Measurements from ENCODE around the gene AUH. TPM values are rescaled to one million over a fixed set of nuclear protein-coding genes. Genes with fewer than 3 reads are reported as not detected.
A peak's percentile ranks its signal among the peaks of the same experiment; 100 is the strongest.

The AUH gene
- polyA plus RNA-seq, 3 donors = 4.0 to 9.9 (median 8.4) TPM

GRCh38 chr9:91315191-91315590, 46.5 kb downstream of the AUH start:
- H3K9me3 Mint-ChIP-seq = peaks cover 0 to 7% (median 3%) of the 10 kb centered on the region in 7 donors
- H3K36me3 Mint-ChIP-seq = peaks cover 19 to 27% of the 10 kb centered on the region in 2 donors
- WGBS (ENCODE audit: insufficient coverage) = 100% methylated on average over 5 of the region's 5 CpGs
- Histone ChIP-seq H2AFZ (ENCODE audit: insufficient read depth, low read depth, low read length, poor library complexity, severe bottlenecking) (no peak overlapping the region), H3K9ac (ENCODE audit: insufficient read depth, low read length, poor library complexity, severe bottlenecking) (no peak overlapping the region), H4K20me1 (ENCODE audit: insufficient read depth, low read length) (no peaks in the 10 kb centered on the region), H3K27me3 (ENCODE audit: control insufficient read depth in 2 of 2, insufficient read depth in 2 of 2, low read length in 2 of 2) (no peaks in the 10 kb centered on the region), H3K4me2 (replicated peaks; ENCODE audit: extremely low read depth, low read length, poor library complexity, severe bottlenecking) (no peak overlapping the region), H3K36me3 (replicated peaks in 1 of 2; ENCODE audit: control insufficient read depth in 1 of 2, insufficient read depth in 2 of 2, low read length in 2 of 2) (no peaks in the 10 kb centered on the region), H3K79me2 (ENCODE audit: insufficient read depth, low read length) (no peaks in the 10 kb centered on the region), H3K9me3 (replicated peaks in 1 of 2; ENCODE audit: control insufficient read depth in 1 of 2, insufficient read depth in 1 of 2, low read length in 2 of 2) (no peaks in the 10 kb centered on the region), H3K4me1 (ENCODE audit: control insufficient read depth in 1 of 2, insufficient read depth in 2 of 2, low read length in 2 of 2) (no peaks in the 10 kb centered on the region), H3K27ac (ENCODE audit: low read depth in 1 of 2, low read length in 2 of 2) (no peak overlapping the region), H3K4me3 (replicated peaks in 1 of 3; ENCODE audit: low read depth in 2 of 3, low read length in 3 of 3) (no peak overlapping the region)
- no peak overlapping the region for H3K27ac Mint-ChIP-seq
- no peak for TF ChIP-seq CTCF (IDR thresholded peaks at IDR 0.05)
- intact Hi-C loops (cut with micrococcal nuclease) = no loop called here
- peaks cover 6% of the 10 kb centered on the region for H3K4me1 Mint-ChIP-seq
- DNase-seq = no peak
- H3K4me3 Mint-ChIP-seq = peak overlapping the region in 1 of 2 donors; percentile 10
- H3K27me3 Mint-ChIP-seq (ENCODE audit: low read depth in 3 of 3) = no peaks in the 10 kb centered on the region

- no peaks in the 10 kb centered on the region for H3K9me3 ChIP-seq (replicated peaks in 1 of 2; ENCODE audit: control insufficient read depth in 1 of 2, insufficient read depth in 1 of 2, low read length in 2 of 2)
- Mint-ChIP-seq H3K9me3 (peaks cover 0 to 7% (median 3%) of the 10 kb centered on the region in 7 donors), H3K36me3 (peaks cover 19 to 24% of the 10 kb centered on the region in 2 donors), H3K27me3 (ENCODE audit: low read depth in 3 of 3) (peaks cover 0 to 1% (median 0%) of the 10 kb centered on the region in 3 donors), H3K4me3 (no peak overlapping the region), H3K27ac (peak overlapping the region in 1 of 7 donors; percentile 20), H3K4me1 (no peaks in the 10 kb centered on the region)
- 100% methylated on average over 1 of the region's 4 CpGs for WGBS (ENCODE audit: insufficient coverage)
- no peaks in the 10 kb centered on the region for H4K20me1 ChIP-seq (ENCODE audit: insufficient read depth, low read length)
- no peak for DNase-seq
- H3K9ac ChIP-seq (ENCODE audit: insufficient read depth, low read length, poor library complexity, severe bottlenecking) = no peak overlapping the region
- no peaks in the 10 kb centered on the region for H3K36me3 ChIP-seq (replicated peaks in 1 of 2; ENCODE audit: control insufficient read depth in 1 of 2, insufficient read depth in 2 of 2, low read length in 2 of 2)
- H3K4me1 ChIP-seq (ENCODE audit: control insufficient read depth in 1 of 2, insufficient read depth in 2 of 2, low read length in 2 of 2) = no peaks in the 10 kb centered on the region
- intact Hi-C loops (cut with micrococcal nuclease) = no loop called here
- no peaks in the 10 kb centered on the region for H3K27me3 ChIP-seq (ENCODE audit: control insufficient read depth in 2 of 2, insufficient read depth in 2 of 2, low read length in 2 of 2)
- no peak overlapping the region for H3K4me2 ChIP-seq (replicated peaks; ENCODE audit: extremely low read depth, low read length, poor library complexity, severe bottlenecking)
- no peak overlapping the region for H3K27ac ChIP-seq (ENCODE audit: low read depth in 1 of 2, low read length in 2 of 2)
- H2AFZ ChIP-seq (ENCODE audit: insufficient read depth, low read depth, low read length, poor library complexity, severe bottlenecking) = no peak overlapping the region
- TF ChIP-seq CTCF (IDR thresholded peaks at IDR 0.05) = no peak
- H3K79me2 ChIP-seq (ENCODE audit: insufficient read depth, low read length) = no peaks in the 10 kb centered on the region
- no peak overlapping the region for H3K4me3 ChIP-seq (replicated peaks in 1 of 3; ENCODE audit: low read depth in 2 of 3, low read length in 3 of 3)
These were observed 48.9 kb downstream of the AUH start for GRCh38 chr9:91312717-91313325.
